GM23338 (cell line): ENCODE results near the gene PPP1R12C.

ENCODE experiments used
- CREB1 ChIP-seq: fragments of 250-450 bp; sonication (Bioruptor Pico); IDR thresholded peaks from 2 replicates; pipeline ENCODE4 v1.5.0; 2020; ENCODE audit warnings: low read depth, mild to moderate bottlenecking, moderate library complexity
- EZH2 ChIP-seq: fragments of 200-600 bp; sonication (generic); IDR thresholded peaks from one replicate; pipeline ENCODE4 v1.8.0; 2017; ENCODE audit warnings: antibody characterized with exemption, mild to moderate bottlenecking, low read depth; ENCODE audit not compliant: unreplicated experiment
- EZH2phosphoT487 ChIP-seq: fragments of 200-600 bp; sonication (generic); IDR thresholded peaks from one replicate; pipeline ENCODE4 v1.8.1; 2018; ENCODE audit warnings: antibody characterized with exemption; ENCODE audit not compliant: unreplicated experiment
- JUNB ChIP-seq: IDR thresholded peaks from one replicate; pipeline ENCODE4 v1.6.1; 2016; ENCODE audit warnings: antibody characterized with exemption; ENCODE audit not compliant: unreplicated experiment
- NANOG ChIP-seq: IDR thresholded peaks from 2 replicates; pipeline ENCODE4 v1.6.1; 2016; ENCODE audit warnings: antibody characterized with exemption, borderline replicate concordance
- POLR2AphosphoS5 ChIP-seq: IDR thresholded peaks from 2 replicates; pipeline ENCODE4 v1.6.1; 2016; ENCODE audit warnings: antibody characterized with exemption, low read depth
- REST ChIP-seq: IDR thresholded peaks from one replicate; pipeline ENCODE4 v1.6.1; 2018; ENCODE audit warnings: antibody characterized with exemption; ENCODE audit not compliant: unreplicated experiment
- STAT1 ChIP-seq: IDR thresholded peaks from one replicate; pipeline ENCODE4 v1.6.1; 2016; ENCODE audit warnings: antibody characterized with exemption; ENCODE audit not compliant: unreplicated experiment
- ZNF114 ChIP-seq: fragments of 250-450 bp; sonication (Bioruptor Pico); IDR thresholded peaks from 2 replicates; pipeline ENCODE4 v1.5.0; 2020; ENCODE audit warnings: mild to moderate bottlenecking, moderate library complexity
- ZNF331 ChIP-seq: fragments of 250-450 bp; sonication (Bioruptor Pico); IDR thresholded peaks from 2 replicates; pipeline ENCODE4 v1.5.0; 2020; ENCODE audit warnings: low read depth, mild to moderate bottlenecking, moderate library complexity
- TF ChIP-seq, protein P1 (sequence below), 2 experiments: fragments of 200-600 bp in 1 of 2; sonication (generic) in 1 of 2; conservative IDR thresholded peaks; 2 replicates each; pipeline versions ENCODE4 v1.5.1 to v1.6.1; 2016 to 2017; ENCODE audit warnings: antibody characterized with exemption in 2 of 2, low read depth in 2 of 2, mild to moderate bottlenecking in 2 of 2, moderate library complexity in 1 of 2
- TF ChIP-seq, protein P2 (sequence below): fragments of 250-450 bp; sonication (Bioruptor Pico); IDR thresholded peaks from 2 replicates; pipeline ENCODE4 v1.5.0; 2020; ENCODE audit warnings: mild to moderate bottlenecking, moderate library complexity
- TF ChIP-seq, protein P3 (sequence below): IDR thresholded peaks from 2 replicates; pipeline ENCODE4 v1.6.1; 2016; ENCODE audit warnings: antibody characterized with exemption

- TF ChIP-seq EZH2 (no peak), POLR2AphosphoS5 (no peak), REST (no peak), NANOG (no peak), EZH2phosphoT487 (no peak), STAT1 (no peak), JUNB (no peak), CREB1 (CRISPR knock-in tag) (no peak), ZNF331 (CRISPR knock-in tag) (no peak), ZNF114 (CRISPR knock-in tag) (no peak)
- TF ChIP-seq, protein P1, sequence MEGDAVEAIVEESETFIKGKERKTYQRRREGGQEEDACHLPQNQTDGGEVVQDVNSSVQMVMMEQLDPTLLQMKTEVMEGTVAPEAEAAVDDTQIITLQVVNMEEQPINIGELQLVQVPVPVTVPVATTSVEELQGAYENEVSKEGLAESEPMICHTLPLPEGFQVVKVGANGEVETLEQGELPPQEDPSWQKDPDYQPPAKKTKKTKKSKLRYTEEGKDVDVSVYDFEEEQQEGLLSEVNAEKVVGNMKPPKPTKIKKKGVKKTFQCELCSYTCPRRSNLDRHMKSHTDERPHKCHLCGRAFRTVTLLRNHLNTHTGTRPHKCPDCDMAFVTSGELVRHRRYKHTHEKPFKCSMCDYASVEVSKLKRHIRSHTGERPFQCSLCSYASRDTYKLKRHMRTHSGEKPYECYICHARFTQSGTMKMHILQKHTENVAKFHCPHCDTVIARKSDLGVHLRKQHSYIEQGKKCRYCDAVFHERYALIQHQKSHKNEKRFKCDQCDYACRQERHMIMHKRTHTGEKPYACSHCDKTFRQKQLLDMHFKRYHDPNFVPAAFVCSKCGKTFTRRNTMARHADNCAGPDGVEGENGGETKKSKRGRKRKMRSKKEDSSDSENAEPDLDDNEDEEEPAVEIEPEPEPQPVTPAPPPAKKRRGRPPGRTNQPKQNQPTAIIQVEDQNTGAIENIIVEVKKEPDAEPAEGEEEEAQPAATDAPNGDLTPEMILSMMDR (conservative IDR thresholded peaks at IDR 0.05; ENCODE audit: low read depth in 2 of 2), result no peak
- TF ChIP-seq, protein P2, sequence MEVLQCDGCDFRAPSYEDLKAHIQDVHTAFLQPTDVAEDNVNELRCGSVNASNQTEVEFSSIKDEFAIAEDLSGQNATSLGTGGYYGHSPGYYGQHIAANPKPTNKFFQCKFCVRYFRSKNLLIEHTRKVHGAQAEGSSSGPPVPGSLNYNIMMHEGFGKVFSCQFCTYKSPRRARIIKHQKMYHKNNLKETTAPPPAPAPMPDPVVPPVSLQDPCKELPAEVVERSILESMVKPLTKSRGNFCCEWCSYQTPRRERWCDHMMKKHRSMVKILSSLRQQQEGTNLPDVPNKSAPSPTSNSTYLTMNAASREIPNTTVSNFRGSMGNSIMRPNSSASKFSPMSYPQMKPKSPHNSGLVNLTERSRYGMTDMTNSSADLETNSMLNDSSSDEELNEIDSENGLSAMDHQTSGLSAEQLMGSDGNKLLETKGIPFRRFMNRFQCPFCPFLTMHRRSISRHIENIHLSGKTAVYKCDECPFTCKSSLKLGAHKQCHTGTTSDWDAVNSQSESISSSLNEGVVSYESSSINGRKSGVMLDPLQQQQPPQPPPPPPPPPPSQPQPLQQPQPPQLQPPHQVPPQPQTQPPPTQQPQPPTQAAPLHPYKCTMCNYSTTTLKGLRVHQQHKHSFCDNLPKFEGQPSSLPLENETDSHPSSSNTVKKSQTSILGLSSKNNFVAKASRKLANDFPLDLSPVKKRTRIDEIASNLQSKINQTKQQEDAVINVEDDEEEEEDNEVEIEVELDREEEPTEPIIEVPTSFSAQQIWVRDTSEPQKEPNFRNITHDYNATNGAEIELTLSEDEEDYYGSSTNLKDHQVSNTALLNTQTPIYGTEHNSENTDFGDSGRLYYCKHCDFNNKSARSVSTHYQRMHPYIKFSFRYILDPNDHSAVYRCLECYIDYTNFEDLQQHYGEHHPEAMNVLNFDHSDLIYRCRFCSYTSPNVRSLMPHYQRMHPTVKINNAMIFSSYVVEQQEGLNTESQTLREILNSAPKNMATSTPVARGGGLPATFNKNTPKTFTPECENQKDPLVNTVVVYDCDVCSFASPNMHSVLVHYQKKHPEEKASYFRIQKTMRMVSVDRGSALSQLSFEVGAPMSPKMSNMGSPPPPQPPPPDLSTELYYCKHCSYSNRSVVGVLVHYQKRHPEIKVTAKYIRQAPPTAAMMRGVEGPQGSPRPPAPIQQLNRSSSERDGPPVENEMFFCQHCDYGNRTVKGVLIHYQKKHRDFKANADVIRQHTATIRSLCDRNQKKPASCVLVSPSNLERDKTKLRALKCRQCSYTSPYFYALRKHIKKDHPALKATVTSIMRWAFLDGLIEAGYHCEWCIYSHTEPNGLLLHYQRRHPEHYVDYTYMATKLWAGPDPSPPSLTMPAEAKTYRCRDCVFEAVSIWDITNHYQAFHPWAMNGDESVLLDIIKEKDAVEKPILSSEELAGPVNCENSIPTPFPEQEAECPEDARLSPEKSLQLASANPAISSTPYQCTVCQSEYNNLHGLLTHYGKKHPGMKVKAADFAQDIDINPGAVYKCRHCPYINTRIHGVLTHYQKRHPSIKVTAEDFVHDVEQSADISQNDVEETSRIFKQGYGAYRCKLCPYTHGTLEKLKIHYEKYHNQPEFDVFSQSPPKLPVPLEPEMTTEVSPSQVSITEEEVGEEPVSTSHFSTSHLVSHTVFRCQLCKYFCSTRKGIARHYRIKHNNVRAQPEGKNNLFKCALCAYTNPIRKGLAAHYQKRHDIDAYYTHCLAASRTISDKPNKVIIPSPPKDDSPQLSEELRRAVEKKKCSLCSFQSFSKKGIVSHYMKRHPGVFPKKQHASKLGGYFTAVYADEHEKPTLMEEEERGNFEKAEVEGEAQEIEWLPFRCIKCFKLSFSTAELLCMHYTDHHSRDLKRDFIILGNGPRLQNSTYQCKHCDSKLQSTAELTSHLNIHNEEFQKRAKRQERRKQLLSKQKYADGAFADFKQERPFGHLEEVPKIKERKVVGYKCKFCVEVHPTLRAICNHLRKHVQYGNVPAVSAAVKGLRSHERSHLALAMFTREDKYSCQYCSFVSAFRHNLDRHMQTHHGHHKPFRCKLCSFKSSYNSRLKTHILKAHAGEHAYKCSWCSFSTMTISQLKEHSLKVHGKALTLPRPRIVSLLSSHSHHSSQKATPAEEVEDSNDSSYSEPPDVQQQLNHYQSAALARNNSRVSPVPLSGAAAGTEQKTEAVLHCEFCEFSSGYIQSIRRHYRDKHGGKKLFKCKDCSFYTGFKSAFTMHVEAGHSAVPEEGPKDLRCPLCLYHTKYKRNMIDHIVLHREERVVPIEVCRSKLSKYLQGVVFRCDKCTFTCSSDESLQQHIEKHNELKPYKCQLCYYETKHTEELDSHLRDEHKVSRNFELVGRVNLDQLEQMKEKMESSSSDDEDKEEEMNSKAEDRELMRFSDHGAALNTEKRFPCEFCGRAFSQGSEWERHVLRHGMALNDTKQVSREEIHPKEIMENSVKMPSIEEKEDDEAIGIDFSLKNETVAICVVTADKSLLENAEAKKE (CRISPR knock-in tag), result no peak
- TF ChIP-seq, protein P3, sequence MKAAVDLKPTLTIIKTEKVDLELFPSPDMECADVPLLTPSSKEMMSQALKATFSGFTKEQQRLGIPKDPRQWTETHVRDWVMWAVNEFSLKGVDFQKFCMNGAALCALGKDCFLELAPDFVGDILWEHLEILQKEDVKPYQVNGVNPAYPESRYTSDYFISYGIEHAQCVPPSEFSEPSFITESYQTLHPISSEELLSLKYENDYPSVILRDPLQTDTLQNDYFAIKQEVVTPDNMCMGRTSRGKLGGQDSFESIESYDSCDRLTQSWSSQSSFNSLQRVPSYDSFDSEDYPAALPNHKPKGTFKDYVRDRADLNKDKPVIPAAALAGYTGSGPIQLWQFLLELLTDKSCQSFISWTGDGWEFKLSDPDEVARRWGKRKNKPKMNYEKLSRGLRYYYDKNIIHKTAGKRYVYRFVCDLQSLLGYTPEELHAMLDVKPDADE, result no peak
These were observed 26.9 kb downstream of the PPP1R12C start for GRCh38 chr19:55090564-55090963.
